DMS153 treated with DMSO at 0.1 percent for 48 hours (cell line): ENCODE results near the gene RAB3GAP1.
"Not testable (repeated sequence)": the region's sequence is repeated elsewhere in the genome, so short reads cannot be mapped to it uniquely, and the experiment has no call there.

Experiments
- DNase-seq: peaks from one replicate; lab custom pipeline; 2025; ENCODE audit not compliant: unreplicated experiment; lab: John Stamatoyannopoulos, UW

RAB3GAP1 gene

DNA sequence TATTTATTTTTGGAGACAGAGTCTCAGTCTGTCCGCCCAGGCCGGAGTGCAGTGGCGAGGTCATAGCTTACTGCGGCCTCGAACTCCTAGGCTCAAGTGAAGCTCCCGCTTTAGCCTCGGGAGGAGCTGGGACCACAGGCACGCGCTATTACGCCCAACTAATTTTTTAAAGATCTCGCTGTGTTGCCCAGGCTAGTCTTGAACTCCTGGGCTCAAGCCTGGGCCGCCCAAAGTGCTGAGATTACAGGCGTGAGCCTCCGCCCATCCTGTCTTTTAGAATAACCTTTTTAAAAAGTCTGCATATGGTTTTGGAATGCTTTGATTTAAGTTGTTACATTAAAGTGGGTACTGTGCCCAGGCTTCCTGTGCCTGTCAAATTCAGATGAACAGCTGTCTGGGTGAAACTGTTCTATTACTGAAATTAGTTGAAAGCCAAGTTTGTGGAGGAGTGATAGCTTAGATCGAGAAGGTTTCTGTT, 944 bp downstream of the RAB3GAP1 start:
- DNase-seq: no peak

DNA sequence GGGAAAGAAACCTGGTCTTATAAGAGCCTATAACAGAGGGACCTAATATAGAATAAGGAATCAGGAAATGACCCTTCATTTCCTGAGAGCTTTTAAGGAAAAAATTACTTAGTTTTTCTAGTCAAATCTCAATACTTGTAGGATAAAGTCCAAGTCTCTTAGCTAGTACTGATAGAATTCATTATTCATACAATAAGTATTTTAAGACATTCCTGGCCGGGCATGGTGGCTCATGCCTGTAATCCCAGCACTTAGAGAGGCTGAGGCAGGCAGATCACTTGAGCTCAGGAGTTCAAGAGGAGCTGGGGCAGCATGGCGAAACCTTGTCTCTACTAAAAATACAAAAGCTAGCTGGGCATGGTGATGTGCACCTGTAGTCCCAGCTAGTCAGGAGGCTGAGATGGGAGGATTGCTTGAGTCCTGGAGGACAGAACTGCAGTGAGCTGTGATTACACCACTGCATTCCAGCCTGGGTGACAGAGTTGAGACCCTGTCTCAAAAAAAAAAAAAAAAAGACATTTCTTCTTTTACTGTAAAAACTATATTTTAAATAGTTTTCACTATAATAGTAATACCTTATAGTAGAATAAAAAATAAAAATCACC, 3.2 kb downstream of the RAB3GAP1 start:
- no peak for DNase-seq

DNA sequence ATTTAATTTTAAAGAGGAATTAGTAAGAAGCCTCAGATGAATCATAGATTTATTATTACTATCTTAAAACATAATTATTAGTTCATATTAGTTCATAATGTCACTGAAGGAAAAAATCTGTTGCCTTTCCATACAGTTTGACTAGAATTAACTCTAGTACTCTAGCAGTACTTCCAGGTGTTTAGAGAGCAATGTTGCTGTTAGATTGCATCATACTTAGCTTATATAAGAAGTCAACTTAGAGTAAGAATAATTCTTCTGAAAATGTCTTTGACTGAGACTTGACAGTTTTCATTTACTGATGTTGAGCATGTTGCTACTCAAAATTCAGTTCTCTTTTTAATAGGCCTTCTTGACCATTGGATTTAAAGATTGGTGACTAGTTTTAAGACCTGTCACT, 4.7 kb downstream of the RAB3GAP1 start:
- DNase-seq: no peak

DNA sequence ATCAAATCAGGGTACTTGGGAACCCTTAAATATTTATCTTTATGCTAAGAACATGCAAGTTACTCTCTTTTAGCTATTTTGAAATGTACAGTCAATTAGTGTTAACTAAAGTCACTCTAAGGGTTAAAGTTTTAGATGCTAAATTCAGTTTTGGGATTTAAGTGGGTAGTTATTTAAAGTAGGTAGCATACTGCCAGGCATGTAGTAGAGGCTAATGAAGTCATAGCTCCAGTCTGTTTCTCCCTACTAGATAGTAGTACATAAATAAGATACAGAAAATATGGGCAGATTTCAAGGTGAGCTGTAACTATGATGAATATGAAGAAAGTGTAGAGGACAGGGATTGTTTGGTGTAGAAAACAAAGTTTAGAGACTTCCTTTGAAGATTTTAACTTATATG, 7.5 kb downstream of the RAB3GAP1 start:
- DNase-seq: no peak

DNA sequence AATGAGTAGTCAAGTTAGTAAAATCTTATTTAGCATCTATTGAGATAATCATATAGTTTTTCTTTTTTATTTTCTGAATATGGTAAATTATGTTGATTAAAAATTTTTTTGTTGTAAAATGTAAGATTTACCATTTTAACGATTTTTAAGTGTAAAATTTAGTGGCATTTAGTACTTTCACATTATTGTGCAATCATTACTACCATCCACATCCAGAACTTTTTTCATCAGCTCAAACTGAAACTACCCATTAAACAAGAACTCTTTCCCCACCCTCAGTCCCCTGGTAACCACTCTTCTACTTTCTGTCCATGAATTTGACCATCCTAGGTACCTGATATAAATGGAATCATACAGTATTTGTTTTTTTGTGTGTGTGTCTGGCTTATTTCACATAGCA, 11.1 kb downstream of the RAB3GAP1 start:
- no peak for DNase-seq

DNA sequence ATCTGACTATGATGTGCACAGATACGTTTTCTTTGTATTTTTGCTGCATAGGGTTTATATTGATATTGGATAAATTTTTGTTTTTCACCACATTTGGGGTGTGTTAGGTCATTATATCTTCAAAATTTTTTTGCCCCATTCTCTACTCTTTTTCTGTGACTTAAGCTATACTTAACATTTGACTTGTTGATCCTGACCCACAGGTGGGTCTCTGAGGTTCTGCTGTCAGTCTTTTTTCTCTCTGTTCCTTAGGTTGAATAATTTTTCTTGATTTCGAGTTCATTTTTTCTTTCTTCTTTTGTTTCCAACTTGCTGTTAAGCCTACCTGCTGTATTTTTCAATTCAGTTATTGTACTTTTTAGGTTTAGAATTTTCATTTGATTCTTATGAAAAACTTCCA, 12.1 kb downstream of the RAB3GAP1 start:
- DNase-seq: no peak

DNA sequence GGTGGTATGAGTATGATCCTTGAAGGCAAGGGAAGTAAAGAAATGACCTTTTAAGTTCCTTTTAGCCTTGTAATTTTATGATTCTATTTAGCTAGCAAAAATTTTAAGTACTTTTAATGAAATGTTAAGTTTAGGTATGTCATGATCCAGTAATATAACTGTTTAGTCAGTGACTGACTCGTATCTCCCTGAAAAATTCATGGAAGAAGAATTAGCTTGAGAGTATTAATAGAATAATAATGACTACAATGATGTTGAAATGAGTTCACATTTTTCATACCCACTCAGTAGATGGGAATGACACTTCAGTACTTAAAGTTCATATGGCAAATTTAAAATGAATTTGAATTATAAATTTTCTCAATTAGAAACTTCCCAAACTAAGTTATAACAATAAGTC, 14.6 kb downstream of the RAB3GAP1 start:
- DNase-seq: no peak

DNA sequence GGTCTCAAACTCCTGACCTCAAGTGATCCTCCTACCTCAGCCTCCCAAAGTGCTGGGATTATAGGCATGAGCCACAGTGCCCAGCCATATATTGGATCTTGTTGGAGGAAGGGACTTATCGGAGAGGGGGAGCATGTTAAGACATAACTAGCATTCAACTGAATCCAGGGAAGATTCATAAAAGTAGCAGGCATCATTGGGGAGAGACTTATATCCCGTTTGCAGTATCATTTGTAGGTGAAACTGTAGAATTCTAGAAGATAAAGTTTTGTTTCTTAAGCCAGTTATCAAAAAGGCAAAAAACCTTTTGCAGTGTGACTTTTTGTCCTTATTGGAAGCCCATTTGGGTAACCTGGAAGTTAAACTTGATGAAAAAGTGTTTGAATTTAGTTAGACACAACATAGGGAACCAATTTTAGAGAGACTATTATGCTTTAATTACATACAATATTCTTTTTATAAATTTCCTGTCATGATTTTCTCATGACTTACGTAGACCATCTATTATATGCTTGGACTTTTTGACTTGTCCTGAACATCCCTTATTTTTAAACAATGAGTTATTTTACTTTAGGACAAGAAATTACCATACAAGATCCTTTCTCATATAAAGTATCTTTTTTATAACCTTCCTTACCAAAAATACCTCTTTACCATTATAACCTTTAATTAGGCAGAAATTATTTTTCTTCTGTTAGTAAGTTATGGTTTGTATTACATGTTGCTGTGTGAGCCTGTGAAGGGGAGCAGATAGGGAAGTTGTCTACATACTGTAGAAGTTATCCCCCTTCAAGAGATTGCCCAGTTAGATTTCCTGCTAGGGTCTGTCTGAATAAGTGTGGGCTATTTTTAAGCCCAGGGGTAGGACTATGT, 20.3 kb downstream of the RAB3GAP1 start:
- DNase-seq: no peak

DNA sequence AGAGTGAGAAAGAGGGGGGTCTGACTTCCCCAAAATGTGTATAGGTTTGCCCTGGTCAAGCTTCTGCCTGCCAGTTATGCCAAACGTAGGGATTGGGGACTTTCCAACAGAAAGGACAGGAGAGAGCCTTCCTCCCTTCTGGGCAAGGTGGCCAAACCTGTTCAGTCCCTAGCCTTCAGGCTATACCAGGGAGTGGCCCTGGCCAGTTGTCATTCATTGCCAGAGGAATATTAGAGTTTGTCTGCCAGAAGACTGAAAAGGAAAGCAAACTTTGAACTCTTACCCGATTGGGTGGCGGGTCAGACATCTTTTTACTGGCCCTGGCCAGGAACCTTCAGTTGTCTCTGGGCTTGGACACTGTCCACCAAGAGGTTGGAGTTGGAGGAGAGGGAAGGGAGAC, 22.1 kb downstream of the RAB3GAP1 start:
- DNase-seq: no peak

DNA sequence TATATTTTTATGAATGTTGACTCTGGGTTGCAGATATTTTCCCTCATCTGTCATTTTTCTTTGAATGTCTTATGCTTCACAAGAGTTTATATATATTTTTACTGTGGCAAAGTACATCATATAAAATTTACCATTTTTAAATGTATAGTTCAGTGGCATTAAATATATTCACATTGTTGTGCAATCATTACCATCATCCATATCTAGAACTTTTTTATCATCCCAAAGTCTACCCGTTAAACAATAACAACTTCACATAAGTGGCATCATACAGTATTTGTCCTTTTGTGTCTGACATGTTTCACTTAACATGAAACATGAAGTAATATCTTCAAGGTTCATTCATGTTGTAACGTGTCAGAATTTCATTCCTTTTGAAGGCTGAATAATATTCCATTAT, 24.5 kb downstream of the RAB3GAP1 start:
- DNase-seq: no peak

DNA sequence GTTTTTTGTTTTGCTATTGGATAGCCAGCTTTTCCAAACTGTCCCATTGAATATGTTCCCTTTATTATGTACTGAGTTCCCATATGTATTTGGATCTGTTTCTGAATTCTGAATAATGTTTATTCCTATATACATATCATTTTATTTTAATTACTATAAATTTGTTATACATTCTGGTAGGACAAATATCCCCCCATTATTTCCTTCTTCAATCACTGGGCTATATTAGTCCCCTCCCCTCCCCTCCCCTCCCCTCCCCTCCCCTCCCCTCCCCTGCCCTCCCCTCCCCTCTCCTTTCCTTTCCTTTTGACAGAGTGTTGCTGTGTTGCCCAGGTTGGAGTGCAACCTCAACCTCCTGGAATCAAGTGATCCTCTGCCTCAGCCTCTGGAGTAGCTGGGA, 26.3 kb downstream of the RAB3GAP1 start:
- DNase-seq: no peak

DNA sequence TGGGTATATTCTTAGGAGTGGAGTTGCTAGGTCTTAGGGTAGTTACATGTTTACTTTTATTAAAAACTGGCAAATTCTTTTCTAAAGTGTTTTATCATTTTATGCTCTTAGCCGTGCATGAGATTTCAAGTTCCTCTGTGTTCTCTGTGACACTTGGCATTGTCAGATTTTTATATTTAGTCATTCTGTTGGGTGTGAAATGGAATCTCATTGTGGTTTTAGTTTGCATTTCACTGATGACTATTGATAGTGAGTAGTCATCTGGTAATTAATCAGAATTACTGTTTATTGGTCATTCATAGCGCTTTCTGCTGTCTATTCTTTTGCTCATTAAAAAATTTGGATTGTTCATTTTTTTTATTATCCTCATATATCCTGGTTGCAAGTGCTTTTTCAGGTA, 34.1 kb downstream of the RAB3GAP1 start:
- no peak for DNase-seq

DNA sequence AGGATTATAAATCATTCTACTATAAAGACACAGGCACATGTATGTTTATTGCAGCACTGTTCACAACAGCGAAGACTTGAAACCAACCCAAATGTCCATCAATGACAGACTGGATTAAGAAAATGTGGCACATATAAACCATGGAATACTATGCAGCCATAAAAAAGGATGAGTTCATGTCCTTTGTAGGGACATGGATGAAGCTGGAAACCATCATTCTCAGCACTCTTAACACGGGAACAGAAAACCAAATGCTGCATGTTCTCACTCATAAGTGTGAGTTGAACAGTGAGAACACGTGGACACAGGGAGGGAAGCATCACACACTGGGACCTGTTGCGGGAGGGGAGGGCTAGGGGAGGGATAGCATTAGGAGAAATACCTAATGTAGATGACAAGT, 37.5 kb downstream of the RAB3GAP1 start:
- DNase-seq: not testable (repeated sequence)

DNA sequence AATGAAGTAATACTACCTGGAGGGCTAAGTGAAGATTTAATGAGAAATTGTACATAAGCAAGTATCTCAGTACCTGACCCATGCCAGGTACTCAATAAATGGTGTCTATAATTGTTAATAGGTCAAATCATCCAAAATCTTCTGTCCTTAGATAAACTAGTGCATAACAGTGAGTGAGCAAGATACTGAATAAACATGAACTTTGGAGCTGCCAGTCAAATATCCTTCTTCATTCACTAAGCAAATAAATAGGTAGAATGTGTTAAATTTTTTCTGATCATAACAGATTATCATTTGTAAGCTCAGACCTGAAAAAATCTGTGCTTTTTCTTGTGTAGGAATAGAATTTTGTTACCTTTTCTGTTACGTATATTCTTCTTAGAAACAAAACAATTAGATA, 39.6 kb downstream of the RAB3GAP1 start:
- DNase-seq: no peak

DNA sequence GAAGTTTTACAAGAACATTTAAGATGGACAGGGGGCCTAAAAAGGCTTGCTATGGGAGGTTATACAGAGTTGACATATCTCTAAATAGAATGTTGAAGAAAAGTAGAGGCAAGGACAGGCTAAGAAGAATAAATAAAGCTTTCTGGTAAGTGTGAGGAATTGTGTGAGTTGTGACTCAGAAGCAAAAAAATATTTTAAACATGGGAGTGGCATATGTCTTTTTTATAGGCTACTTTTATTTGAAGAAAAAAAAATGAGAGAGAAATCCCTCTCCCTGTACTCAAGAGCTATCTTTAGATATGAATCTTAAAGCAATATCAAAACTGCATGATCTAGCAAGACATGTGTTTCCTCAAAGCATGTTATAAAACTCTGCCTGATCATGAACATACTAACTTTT, 41.1 kb downstream of the RAB3GAP1 start:
- no peak for DNase-seq

DNA sequence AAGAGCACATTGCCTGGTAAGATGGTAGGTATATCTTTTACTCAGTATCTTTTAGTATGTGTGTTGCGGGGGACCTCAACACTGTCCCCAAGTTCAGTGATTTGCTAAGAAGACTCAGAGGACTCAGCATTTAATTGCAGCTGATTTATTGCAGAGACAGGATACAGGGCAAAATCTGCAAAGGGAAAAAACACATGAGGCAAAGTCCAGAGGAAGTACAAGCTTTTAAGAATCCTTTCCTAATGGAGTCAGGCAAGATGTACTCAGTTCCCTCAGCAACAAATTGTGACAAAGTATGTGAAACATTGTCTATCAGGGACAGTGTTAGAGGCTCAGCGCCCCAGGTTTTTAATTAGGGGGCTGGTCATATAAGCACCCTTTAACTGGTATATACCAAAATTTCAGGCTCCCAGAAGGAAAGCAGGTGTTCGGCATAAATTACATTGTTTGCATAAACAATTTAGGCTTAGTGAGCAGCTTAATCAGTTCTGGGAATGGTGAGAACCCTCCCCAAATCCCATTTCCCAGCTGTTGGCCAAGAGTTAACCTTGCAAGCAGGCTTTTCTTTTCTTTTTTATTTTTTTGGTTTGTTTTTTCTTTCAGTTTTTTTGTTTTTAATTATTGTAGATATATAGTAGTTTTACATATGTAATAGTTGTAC, 41.7 kb downstream of the RAB3GAP1 start:
- DNase-seq: no peak

DNA sequence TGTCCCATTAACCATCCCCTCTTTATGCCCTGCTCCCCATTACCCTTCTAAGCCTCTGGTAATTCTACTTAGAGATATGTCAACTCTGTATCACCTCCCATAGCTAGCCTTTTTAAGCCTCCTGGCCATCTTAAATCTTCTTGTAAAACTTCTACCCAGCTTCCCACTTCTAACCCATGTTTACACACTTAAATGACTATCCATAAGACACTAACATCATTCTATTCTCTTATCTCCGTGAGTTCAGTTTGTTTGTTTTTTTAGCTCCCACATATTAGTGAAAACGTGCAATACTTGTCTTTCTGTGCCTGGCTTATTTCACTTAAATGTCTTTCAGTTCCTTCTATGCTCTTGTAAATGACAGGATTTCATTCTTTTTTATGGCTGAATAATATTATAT, 42.4 kb downstream of the RAB3GAP1 start:
- no peak for DNase-seq

DNA sequence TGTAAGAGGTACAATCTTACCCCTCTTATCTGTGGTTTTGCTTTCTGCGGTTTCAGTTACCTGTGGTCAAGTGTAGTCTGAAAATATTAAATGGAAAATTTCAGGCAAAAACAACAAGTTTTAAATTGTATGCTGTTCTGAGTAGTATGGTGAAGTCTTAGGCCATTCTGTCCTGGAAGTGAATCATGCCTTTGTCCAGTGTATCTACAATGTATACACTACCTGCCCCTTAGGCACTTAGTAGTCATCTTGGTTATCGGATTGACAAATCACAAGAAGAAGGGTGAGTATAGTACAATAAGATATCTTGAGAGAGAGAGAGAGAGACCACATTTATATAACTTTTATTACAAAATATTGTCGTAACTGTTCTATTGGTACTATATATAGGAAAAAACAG, 43.5 kb downstream of the RAB3GAP1 start:
- no peak for DNase-seq

DNA sequence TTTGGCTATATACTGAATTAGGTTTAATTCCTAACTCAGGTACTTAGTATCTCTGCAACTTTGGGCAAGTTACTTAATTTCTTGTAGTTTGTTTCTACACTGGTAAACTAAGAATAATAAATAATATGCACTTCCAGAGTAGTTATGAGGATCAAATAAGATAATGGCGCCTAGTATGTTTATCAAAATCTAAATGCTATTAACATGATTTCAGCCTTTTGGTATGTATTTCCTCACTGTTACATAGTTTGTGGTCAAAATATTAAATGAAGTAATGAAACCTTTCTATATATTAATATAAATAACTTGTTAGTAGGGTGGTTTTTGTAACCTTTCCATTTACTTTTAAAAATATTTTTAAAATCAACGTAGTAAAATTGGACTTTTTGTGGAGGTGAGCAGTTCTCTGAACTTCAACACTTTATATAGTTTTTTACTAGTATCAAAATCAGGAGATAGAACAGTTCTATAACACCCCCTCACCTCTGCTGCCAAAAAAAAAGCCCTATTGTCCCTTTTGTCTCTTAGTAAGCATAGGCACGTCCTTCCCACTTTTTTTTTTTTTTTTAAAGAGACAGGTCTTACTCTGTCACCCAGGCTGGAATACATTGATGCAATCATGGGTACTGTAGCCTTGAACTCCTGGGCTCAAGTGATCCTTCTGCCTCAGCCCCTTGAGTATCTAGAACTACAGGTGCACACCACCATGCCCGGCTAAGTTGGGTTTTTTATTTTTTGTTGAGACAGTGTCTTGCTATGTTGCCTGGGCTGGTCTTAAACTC, 44.8 kb downstream of the RAB3GAP1 start:
- no peak for DNase-seq

DNA sequence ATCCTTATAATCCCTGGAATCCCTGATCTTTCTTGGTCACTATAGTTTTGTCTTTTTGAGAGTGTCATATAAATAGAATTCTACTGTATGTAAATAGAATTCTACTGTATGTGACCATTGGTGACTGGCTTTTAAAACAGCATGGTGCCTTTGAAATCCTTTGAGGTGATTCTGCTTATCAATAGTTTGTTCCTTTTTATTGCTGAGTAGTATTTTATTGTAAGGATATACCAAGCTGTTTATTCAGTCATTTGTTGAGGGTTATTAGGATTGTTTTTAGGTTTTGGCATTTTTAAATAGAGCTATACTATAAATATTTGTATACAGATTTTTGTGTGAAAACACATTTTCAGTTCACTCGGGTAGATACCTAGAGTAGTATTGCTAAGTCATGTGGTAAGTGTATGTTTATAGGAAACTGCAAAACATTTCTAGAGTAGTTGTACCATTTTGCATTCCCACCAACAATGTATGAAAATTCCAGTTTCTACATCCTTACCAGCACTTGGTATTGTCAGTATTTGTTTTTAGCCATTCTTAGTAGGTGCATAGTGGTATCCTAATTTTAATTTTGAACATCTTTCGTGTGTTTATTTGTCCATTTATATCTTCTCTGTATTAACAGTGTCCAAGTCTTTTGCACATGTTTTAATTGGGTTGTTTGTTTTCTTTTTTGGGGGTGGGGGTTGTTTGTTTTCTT, 45.6 kb downstream of the RAB3GAP1 start:
- no peak for DNase-seq
